Posterior cingulate gyrus (tissue), 11 donors: Measurements from ENCODE around the gene FOXK1.
"Not testable (repeated sequence)": the region's sequence is repeated elsewhere in the genome, so short reads cannot be mapped to it uniquely, and the experiment has no call there.

ENCODE experiments used
- DNase-seq, 10 donors: peaks; one replicate each; pipeline versions ENCODE4 v3.0.0 to v3.0.0-alpha.2; 2020 to 2021; ENCODE audit warnings: mixed read lengths in 3 of 10
- intact Hi-C: fragments of 100-400 bp; cut with DNase I; formaldehyde crosslinking; loops from one replicate; pipeline ENCODE4 v1.15.1; 2023

Gene FOXK1

DNA sequence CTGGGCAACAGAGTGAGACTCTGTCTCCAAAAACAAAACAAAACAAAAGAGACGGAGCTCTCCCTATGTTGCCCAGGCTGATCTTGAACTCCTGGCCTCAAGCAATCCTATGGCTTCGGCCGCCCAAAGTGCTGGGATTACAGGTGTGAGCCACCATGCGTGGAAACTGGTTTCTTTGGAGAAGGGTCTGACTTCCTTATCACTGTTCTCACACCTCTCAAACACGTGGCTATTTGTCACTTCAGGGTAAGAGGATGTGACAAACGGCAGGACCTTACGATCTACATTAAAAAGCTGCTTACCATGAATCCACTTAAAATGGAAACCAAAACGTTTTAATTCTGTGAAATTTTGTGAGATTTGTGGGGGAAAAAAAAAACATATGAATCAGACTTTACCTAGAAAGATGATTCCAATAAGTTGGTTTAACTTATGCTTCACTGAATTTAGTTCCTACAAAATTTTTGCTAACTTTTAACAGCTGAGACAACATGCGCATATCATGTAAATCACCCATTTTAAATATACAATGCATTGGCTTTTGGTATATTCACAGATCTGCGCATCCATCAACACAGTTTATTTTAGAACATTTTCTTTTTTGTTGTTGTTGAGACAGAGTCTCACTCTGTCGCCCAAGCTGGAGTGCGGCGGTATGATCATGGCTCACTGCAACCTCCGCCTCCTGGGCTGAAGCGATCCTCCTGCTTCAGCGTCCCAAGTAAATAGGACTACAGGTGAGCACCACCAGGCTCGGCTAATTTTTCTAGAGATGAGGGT, 18.7 kb upstream of the FOXK1 start:
- DNase-seq, result no peak
- intact Hi-C loops, result no loop called here

DNA sequence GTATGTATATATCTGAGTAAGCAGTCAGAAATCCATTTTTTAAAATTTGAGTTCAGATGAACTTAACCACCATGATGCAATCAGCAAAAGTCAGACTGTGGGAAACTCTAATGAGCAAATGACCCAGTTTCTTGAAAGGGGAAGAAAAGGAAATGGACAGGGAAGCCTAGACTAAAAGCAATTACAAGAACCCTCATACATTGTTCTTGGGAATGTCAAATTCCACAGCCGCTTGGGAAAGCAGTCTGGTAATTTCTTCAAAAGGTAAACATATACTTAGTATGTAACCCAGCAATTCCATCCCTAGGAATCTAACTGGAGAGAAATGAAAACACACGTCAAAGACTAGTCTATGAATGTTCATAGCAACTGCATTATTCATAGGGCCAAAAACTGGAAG, 16.4 kb upstream of the FOXK1 start:
- intact Hi-C loops, result no loop called here
- DNase-seq, result no peak

DNA sequence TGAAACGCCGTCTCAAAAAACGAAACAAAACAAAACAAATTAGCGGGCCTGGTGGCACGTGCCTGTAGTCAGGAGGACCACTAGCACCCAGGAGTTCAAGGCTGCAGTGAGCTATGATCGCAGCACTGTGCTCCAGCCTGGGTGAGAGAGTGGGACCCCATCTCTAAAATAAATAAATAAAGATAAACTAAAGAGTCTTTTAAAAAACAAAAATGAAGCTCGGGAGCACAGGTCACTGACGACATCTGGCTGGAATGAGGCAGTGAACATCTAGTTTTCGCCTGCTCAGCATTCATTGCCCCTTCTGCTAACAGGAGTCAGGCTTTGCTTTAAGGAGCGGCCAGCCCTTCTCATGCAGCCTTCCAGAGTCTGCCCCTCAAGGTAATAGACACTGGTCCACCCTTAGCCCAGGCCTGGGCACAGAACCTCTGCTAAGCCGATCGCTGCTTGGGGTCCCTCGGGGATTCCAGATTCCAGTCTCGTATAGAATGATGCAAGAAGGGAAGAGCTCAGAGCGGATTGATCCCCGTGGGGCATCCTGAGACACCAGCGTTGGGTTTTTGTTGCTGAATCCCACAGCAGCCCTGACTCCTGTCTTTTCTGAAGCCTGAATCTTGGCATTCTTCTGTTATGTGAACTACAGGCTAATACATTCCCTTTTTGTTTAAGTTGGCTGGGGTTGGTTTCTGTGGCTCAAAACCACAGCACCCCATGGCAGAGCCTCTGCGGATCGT, 14.2 kb upstream of the FOXK1 start:
- intact Hi-C loops, result no loop called here
- DNase-seq, result peak in 1 of 10 donors; percentile 50

DNA sequence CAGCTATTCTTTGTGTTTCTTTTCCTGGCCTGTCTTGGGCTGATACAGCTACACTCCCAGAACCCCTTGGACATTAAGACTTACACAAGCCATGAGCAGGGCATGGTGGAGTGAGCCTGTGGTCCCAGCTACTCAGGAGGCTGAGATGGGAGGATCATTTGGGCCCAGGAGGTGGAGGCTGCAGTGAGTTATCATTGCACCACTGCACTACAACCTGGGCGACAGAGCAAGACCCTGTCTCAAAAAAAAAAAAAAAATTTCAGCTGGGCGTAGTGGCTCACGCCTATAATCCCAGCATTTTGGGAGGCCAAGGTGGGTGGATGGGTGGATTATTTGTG, 13.6 kb upstream of the FOXK1 start:
- peak in 1 of 10 donors; percentile 4 for DNase-seq
- intact Hi-C loops, result no loop called here

DNA sequence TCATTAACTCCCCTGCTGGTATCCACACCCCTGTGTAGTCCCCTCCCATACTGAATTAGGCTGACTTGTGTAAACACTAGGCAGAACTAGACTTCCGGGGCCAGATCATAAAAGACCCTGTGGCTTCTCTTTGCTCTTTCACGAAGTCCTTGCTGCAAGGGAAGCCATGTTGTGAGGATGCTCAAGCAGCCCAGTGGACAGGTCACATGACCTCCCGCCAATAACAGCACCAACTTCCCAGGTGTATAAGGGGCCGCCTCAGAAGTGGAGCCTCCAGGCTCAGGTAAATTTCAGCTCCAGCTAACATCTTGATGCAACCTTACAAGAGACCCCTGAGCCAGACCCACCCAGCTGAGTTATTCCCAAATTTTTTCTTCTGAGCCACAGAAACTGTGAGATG, 11.3 kb upstream of the FOXK1 start:
- peak in 1 of 10 donors; percentile 14 for DNase-seq
- intact Hi-C loops, result no loop called here

DNA sequence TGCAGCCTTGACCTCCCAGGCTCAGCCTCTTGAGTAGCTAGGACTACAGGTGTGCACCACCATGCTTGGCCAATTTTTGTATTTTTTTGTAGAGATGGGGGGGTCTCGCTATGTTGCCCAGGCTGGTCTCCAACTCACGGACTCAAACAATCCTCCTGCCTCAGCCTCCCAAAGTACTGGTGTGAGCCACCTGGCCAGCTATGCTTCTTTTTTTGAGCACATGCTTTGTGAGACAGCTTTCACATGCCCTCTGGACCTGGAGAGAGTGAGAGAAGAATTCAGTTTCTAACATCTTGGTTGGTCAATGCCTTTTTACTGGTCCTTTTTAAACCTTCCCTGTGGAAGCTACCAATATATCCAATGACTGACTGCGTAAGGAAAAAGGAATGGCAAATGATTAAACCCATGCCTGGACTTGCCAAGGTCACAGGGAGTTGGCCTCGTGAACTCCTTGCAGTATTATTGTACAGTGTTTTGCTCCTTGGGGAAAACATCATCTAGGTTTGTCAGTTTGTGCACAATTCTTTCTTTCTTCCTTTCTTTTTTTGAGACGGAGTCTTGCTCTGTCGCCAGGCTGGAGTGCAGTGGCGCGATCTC, 6.2 kb upstream of the FOXK1 start:
- intact Hi-C loops, result no loop called here
- no peak for DNase-seq

DNA sequence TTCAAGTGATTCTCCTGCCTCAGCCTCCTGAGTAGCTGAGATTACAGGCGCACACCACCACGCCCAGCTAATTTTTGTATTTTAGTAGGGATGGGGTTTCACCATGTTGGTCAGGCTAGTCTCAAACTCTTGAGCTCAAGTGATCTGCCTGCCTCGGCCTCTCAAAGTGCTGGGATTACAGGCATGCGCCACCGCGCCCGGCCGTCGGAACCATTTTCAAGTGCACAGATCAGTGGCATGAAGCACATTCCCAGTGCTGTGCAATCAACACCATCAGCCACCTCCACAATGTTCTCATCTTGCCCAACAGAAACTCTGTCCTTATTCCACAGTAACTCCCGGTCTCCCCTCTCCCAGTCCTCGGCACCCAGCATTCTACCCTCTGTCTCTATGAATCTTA, 4.6 kb upstream of the FOXK1 start:
- intact Hi-C loops, result not testable (repeated sequence)
- peak in 1 of 10 donors; percentile 22 for DNase-seq

DNA sequence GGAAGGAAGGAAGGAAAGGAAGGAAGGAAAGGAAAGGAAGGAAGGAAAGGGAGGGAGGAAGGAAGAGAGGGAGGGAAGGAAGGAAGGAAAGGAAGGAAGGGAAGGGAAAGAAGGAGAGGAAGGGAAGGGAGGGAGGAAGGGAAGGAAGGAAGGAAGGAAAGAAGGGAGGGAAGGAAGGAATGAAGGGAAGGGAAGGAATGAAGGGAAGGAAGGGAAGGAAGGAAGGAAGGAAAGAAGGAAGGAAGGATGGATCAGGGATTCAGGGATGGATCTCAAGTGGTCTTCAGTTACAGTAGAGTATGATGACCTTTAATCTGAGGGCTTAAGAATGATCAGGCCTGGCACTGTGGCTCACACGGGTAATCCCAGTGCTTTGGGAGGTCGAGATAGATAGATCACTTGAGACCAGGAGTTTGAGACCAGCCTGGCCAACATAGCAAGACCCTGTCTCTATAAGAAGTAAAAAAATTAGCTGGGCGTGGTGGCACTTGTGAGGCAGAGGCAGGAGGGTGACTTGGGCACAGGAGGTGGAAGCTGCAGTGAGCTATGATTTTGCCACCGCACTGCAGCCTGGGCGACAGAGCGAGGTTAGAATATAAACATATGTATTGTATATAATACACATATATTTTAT, 760 bp upstream of the FOXK1 start:
- intact Hi-C loops, result loop anchor here (1.0 to 5.0 kb wide), 3 partner anchors 39 to 71 kb away; no protein-coding TSS in a partner anchor
- peak in 1 of 10 donors; percentile 18 for DNase-seq

DNA sequence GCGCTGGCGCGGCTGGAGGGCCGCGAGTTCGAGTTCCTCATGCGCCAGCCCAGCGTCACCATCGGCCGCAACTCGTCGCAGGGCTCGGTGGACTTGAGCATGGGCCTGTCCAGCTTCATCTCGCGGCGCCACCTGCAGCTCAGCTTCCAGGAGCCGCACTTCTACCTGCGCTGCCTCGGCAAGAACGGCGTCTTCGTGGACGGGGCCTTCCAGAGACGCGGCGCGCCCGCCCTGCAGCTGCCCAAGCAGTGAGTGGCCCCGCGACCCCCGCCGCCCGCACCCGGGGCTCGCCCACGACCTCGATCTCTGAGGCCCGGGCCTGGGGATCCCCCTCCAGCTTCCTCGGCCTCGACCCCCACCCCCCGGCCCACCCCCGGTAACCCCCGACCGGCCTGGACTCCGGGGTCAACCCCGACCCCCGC, 537 bp downstream of the FOXK1 start:
- peak in 8 of 10 donors; percentile 33 to 91 (median 48) for DNase-seq
- intact Hi-C loops, result loop anchor here (5.0 kb wide), 2 partner anchors 40 to 70 kb away; no protein-coding TSS in a partner anchor

DNA sequence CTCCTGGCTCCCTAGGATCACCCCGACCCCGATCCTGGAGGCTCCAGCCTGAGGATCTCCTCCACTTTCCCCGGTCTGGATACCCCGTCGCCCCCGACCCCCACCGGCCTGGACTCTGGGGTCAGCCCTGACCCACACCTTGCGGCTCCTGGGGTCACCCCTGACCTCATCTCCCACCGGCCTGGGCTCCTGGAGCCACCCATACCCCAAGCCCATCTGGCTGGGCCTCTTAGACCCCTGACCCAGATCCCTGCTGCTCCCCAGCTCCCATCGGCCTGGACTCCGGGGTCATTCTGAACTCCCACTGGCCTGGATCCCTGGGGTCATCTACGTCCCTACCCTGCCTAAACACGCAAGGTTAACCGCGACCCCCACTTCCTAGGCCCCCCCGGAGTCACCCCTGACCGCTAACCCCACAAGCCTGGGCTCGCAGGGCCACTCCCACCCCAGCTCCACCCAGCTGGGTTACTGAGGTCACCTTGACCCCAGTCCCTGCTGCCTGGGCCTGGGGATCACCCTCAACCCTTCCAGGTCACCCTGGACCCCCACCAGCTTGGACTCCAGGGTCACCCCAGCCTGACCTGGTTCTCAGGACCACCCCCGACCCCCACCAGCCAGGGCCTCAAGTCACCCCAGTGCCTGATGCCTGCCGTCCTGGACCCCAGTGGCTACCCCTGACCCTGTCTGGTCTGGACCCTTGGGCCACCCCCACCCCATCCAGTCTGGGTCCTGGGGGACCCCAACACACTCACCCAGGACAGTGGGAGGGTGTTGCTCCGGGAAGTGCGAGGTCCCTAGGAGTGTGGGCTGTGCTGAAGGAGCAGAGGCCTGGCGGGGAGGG, 1.2 kb downstream of the FOXK1 start:
- intact Hi-C loops, result loop anchor here (5.0 kb wide), 2 partner anchors 39 to 69 kb away; no protein-coding TSS in a partner anchor
- peak in 2 of 10 donors; percentile 27 to 85 for DNase-seq

DNA sequence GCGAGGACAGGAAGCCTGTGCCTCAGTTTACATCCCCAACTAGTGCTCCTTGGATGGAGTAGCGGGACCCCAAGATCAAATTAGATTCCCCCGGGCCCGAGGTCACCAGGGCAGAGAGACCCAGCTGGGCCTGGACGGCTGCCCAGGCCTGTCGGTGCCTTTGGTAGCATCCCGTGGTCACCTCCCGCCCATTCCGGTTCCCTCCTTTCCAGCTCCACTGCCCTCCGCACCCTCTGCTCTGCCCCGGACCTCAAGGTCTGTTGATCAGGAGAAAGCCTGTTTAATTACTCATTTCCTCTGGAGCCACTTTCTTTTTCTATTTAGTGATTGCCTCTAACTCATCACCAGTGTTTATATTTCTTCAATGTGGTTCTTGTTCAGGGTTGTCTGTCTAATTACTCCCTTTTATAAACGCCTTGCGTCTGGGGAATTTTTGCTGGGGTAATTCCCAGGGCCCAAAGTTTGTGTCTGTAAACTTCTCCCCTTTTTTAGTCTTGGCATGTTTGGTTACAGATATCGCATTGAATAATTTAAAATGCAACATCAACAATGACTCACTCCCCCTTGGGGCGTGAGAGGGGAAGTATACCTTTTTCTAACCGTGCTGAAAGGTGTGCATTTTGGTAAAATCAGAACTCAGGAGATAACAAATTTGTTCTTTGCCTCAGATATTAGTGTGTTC, 1.9 kb downstream of the FOXK1 start:
- peak in 3 of 10 donors; percentile 31 to 58 (median 41) for DNase-seq
- intact Hi-C loops, result loop anchor here (5.0 kb wide), 2 partner anchors 38 to 68 kb away; no protein-coding TSS in a partner anchor

DNA sequence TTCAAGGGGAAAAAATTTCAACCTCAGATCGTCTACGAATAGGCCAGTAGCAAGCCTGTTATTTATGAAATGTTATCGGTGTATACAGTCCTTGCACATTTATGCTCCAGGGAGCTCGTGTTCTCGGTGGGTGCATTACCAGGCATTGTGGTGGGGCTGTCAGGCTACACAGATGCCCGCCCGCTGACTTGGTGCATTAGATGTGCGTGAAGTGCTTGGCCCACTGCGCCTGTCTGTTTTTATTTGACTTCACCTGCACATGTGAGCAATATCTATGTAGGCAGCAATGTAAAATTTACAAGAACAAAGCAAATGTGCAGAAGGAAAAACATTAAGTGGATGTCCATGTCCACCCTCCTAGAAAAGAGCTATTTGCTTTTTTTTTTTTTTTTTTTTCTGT, 2.8 kb downstream of the FOXK1 start:
- peak in 2 of 10 donors; percentile 26 to 63 for DNase-seq
- intact Hi-C loops, result loop anchor here (5.0 kb wide), 2 partner anchors 37 to 67 kb away; no protein-coding TSS in a partner anchor

DNA sequence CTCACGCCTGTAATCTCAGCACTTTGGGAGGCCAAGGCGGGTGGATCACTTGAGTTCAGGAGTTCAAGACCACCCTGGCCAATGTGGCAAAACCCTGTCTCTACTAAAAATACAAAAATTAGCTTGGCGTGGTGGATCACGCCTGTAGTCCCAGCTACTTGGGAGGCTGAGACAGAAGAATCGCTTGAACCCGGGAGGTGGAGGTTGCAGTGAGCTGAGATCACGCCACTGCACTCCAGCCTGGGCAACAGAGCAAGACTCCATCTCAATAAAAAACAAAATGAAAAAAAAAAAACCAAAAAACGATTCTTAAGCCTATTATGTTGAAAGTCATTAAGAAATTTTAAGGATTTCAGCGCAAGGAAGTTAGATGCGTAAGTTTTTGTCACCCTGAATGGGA, 3.6 kb downstream of the FOXK1 start:
- intact Hi-C loops, result not testable (repeated sequence)
- DNase-seq, result peak in 1 of 10 donors; percentile 15

DNA sequence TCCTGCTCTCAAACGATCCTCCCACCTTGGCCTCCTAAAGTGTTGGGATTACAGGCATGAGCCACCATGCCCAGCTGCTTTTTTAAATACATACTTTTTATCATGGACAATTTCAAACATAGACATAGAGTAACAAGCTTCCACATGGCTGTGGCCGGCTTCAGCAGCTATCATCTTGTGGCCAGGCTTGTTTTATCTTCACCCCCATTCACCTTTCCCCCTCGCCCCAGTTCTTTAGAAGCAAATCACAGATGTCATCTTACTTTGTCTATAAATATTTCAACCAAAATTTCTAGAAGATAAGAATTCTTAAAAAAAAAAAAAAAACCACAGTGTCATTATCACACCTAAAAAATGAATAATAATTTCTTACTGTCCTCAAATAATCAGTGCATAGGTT, 5.9 kb downstream of the FOXK1 start:
- intact Hi-C loops, result no loop called here
- DNase-seq, result peak in 1 of 10 donors; percentile 4

DNA sequence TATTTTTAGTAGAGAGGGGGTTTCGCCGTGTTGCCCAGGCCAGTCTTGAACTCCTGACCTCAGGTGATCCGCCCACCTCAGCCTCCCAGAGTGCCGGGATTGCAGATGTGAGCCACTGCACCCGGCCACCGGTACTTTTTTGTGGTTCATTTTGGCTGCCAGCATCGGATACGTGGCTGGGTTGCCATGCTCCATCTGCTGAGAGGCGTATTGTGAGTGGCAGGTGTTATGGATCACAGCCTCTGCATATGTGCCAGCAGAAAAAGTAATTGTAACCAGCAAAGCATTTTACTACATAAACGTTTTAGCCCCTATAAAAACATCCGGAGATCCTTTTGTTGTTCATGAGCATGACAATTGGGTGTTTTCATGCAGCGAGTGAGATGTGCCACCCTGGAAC, 7.1 kb downstream of the FOXK1 start:
- DNase-seq, result peak in 2 of 10 donors; percentile 30 to 74
- intact Hi-C loops, result no loop called here

DNA sequence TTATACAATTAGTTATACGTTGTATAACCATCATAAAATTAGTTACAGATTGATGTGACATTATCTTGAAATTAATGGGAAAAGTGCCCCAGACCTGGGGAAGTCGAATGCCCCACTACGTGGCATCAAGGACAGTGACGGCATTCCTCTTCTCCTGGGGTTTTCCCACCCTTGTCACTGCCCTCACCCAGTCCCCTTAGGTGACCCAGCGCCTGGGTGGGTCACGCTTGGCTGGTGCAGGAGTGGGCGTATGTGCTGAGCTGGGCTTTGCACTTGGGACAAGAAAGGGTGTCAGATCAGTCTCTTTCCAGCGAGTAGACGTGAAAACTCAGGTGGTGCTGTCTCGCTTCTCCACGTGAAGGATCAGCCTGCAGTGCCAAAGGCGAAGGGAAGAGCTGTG, 7.6 kb downstream of the FOXK1 start:
- peak in 1 of 10 donors; percentile 77 for DNase-seq
- intact Hi-C loops, result no loop called here

DNA sequence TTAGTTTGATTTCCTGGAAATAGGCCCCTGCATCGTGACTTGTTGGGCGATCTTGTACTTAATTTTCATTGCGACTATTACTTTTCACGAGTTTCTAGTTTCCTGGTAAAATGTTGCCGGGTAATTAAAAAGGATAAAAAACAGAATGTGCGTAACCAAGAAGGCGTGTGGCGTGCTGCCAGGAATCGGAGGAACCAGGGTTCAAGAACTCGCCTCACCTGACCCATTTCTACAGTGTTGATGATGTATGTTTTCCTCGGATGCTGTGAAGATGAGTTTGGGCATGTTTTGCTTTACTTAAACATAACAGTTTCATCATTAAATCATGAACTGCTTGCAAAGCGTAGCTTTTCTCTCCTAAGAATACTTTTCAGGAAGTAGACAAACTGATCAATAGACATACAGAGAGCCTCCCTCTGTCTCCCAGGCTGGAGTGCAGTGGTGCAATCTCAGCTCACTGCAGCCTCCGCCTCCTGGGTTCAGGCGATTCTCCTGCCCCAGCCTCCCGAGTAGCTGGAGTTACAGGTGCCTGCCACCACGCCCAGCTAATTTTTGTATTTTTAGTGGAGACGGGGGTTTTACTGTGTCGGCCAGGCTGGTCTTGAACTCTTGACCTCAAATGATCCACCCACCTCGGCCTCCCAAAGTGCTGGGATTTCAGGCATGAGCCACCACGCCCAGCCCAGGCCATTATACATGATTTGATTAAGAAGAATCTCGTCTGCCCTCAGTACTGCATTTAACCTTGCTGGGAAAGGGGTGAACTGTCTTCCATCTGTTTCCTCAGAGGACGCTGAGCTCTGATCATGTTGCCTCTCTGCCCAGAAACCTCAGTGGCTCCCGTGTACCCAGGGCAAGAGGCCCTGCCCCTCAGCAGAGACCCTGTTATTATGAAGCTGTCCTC, 9.1 kb downstream of the FOXK1 start:
- intact Hi-C loops, result no loop called here
- peak in 1 of 10 donors; percentile 62 for DNase-seq

DNA sequence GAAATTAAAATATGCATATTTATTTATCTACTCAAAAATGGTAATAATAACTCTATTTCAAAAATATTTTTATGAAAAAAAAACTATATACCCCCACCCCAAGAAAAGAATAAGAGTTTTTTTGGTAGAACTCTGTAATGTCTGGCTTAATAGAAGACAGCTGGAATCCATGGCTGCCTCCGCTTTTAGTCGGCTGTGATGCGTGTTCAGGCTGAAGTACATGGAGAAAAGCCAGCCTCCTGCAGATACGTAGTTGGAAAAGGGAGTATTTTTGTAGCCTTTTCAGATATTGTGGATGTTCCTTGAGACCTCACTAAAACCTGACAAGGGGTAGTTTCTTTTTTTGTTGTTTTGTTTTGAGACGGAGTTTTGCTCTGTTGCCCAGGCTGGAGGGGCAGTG, 10.0 kb downstream of the FOXK1 start:
- intact Hi-C loops, result no loop called here
- peak in 2 of 10 donors; percentile 22 to 88 for DNase-seq
